ENCODE results near the gene DRD3.
A peak's percentile ranks its signal among the peaks of the same experiment; 100 is the strongest.

Gene DRD3

DNA sequence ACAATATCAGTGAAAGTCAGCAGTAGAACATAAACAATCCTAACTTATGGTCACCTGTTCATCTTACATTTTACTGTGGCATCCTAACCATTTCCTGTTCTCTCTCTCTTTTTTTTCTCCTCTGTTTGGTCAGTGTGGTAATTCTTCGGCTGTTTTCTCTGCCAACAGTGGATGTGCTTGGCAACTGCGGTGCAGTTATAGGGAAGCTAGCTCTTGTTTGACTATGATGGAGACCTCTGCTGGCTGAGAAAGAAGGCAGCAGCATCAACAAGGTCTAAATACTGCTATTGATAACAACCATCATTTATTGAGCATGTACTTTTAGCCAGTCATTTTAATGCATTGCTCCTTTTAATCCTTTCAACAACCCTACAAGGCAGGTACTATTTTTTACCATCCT, 723 bp upstream of the DRD3 start:
- DNase-seq (ENCODE audit: low read depth) = no peak

DNA sequence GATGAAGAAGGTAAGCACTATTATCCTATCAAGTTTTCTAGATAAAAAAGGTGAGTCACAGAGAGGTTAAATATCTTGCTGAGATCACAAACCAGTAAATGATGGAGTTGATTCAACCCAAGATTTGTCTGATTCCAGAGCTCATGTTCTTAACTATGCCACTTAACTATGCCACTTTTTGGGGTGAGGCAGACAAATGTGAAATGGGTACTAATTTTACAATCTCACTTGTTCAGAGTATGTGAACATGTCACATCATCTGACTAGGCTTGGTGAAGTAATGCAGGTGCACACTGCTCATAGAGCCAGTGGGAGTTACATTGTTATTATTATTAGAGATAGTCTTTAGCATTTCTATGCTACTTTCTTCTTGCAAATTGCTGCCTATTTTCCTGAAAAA, 2.0 kb downstream of the DRD3 start:
- DNase-seq (ENCODE audit: low read depth) = no peak

DNA sequence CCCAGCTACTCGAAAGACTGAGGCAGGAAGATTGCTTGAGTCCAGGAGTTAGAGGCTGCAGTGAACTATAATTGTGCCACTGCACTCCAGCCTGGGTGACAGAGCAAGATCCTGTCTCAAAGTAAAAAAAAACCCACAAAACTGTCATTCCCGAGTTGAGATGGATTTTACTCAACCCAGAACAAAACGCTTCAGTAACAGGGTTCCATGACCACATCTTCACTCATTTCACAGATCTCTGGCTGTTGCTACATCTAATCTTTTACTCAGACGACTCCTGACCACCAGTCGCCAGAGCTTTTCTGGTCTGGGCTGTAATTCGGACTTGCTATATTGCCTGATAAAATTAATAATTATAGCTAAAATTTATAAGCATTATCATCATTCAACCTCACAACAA, 2.4 kb downstream of the DRD3 start:
- no peak for DNase-seq (ENCODE audit: low read depth)

DNA sequence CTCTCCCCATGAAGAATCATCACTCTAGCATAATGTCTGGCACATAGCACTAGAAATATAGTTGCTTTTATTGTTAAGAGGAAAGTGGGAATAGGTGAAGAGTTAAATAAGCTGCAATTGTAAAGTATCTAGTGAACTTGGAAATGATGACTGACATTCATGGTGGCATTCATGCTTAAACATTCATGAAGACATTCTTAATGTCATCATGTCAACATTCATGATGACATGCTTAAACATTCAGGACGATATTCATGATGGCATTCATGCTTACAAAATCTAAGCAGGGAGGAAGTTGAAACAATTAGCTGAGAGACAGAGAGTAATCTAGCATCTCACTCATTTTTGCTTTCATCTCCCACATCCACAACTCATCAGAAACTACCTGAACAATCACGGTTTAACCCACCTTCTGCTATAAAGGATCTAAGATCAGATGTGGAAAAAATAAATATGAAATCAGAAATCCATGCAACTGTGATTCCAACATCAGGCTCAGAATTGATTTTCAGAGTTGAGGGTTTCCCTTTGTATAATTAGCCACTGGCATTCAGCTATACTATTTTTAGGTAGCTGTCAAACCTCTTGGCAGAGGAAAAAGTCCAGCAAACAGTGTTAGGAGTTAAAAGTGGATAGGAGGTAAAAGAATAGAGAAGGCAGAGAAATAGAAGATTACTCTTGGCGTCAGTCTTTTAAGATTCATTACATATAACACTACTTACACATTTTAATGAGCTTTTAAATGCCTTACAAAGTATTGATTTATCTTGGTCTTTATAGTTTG, 3.5 kb downstream of the DRD3 start:
- DNase-seq (ENCODE audit: low read depth) = no peak

DNA sequence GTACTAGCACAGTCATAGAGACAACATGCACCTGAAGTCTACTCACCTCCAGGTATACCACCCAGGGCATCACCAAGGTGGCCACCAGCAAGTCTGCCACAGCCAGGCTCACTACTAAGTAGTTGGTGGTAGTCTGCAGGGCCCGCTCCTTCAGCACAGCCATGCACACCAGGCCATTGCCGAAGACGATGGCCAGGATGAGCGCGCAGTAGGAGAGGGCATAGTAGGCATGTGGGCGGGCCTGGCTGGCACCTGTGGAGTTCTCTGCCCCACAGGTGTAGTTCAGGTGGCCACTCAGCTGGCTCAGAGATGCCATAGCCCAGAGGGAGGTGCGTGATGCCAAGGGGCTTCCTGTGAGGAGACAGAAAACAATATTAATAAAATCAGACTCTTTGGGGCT, 7.2 kb downstream of the DRD3 start:
- DNase-seq (ENCODE audit: low read depth) = no peak

DNA sequence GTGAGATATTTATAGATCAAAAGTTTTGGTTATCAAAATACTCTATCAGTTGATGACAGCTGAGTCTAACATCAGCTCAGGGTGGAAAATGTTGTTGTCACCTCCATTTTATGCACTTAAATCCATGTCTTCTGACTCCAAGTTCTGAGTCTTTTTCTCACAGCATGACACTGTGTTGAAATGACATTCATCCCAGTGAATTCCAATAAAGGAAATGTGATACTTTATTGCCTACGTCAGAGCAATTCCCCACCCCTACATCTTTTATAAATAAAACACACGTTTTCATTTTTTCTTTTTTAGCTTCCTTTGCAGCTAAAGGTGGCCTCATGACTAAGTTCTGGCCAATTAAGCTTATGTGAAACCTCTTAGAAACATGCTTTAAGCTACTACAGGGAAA, 10.7 kb downstream of the DRD3 start:
- DNase-seq (ENCODE audit: low read depth) = no peak

DNA sequence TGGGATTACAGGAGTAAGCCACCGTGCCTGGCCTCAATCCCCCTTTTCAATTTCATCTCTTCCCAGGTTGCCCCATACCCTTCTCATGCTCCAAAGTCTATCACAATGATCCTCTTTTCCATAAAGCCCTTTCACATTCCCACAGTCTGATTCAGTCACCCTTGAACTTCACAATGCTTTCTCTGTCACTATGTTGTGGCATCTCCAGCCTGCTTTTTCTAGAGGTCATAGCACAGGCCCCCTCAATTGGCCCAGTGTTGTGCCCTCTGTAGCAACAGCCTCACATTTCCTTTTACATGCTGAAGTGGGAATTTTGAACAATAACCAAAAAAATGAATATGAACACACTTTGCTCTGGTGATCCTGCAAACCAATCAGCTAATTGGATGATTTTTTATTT, 21.5 kb downstream of the DRD3 start:
- DNase-seq (ENCODE audit: low read depth) = no peak

DNA sequence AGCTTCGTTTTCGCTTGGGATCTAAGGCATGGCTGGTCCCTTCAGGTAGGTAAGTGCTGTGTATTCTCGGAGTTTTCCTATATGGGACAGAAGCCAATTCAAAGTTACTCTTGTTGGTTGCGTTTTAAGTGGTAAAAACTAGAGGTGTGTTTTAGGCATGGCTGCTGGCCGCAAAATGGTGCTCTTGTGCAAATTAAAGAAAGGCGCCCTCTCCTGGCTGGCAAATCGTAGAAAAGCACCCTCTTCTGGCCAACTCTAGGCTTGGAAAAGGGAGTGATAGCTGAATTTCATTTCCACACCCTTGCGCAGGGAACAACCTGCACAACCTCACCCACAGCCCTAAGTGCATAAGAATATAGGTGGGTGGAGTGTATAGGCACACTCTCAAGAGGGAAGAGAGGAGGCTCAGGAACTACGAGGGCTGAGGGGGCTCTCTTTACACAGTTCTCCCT, 23.5 kb downstream of the DRD3 start:
- DNase-seq (ENCODE audit: low read depth) = no peak

DNA sequence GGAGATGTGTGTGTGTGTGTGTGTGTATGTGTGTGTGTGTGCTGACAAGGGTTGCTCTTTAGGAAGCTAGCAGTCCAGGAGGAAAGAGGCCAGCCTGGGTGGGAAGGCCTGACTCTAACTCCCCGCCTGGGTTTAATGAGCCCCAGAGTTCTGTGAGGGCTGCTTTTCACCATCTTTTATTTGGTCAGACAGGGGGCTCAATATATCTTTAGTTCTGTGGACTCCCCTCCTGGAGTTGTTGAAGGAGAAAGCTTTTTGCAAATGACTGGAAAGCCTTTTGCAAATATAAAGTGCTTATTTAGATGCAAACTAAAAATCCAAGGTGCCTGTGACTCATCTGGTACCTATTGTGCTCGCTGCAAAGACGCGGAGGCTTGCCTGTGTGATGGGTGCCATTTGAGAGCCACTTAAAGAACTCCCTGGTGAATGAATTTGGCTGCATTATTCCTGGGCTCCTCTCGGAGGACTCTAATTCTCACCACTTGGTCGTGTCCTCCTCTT, 24.5 kb downstream of the DRD3 start:
- no peak for DNase-seq (ENCODE audit: low read depth)

DNA sequence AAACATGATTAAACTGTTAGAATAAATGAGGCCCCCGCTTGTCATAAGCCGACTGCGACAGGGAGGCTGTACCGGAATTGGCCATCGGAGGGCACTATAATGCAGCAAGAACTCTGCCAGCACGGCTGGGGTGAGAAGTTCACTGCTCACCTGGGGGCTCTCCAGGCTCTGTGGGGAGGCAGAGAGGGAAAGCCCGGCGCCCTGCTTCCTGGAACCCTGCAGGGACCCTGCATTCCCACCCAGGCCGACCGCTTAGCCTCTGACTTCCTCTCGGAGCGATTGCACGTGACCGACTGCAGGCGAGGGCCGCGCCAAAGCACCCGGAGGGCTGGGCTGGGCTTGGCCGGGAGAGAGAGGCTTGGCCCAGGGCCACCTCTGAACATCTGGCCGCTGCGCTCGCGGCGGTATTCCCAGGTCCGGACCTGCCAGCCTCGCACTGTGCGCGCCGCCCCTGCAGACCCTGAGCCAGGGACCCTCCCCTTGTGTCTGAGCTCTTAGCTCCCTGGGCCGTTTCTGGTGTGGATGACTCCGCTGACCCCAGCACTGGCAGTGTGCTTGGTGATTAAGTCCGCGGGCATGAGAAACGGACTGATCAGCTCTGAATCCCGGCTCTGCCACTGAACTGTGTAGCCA, 26.2 kb downstream of the DRD3 start:
- peak; percentile 71 for DNase-seq (ENCODE audit: low read depth)

DNA sequence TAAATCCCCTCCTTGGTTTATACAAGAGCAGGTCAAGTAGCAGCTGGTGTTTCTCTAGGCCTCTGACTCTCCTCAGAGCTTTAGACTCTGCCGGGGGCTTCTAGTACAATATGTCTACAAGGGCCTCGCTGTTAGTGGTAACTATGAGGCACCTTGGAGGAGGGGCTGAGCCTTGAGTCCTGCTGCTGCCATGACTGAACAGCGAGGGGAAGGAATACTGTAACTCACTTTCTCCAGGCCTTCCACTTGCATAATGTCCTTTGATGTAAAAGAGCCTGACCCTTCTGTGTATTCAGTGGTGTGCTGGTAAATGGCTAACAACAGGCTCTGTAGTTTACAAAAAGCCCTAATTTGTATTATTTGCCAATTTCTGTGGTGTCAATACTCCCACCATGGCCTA, 27.8 kb downstream of the DRD3 start:
- DNase-seq (ENCODE audit: low read depth) = no peak

DNA sequence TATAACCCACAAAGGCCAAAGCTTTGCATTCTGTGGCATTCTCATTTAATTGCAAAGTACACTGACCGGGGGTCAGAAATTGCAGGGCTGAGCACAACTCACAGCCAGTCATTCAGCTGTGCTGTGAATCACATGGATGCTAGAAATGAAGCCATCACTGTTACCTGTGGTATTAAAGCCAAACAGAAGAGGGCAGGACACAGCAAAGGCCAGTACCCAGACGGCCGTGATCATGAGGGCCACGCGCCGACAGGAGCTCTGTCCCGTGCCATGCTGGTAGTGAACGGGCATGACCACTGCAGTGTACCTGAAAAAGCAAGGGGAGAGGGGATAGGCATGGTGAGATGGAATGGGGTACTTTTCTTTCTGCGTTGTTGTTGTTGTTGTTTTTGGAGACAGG, 31.6 kb downstream of the DRD3 start:
- no peak for DNase-seq (ENCODE audit: low read depth)

DNA sequence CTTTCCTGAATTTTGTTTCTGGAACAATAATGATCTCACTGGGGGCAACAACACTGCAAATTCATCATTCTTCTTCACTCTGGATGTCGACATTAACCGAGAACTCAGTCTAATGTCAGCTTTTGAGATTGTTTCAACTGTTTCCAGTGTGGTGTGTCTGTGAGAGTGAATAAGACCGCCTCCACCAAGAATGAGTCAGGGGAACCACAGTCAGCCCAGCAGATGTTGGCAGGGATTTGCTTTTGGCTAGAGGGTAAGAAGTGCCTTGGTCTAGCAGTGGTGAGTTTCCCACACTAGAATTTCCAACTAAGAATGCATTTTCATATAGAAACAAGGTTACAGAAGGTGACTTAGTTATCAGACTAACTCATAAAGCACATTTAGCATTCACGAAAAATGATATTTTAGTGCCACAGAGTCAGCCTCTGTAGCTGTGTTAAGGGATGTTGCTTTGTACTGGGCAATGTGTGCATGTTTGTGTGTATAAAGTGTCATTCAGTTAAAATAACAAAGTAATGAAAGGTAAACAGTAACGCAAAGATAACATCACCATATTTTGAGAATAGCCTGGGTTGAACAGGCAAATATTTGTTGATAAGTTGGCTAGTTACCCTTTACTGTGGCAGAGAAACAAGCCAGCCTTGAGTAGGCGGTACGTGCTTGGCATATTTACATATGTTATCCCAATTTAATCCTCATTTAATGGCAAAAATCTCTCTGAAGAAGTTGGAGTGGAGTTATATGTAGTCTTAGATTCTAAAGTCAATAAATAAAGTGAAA, 33.8 kb downstream of the DRD3 start:
- no peak for DNase-seq (ENCODE audit: low read depth)

DNA sequence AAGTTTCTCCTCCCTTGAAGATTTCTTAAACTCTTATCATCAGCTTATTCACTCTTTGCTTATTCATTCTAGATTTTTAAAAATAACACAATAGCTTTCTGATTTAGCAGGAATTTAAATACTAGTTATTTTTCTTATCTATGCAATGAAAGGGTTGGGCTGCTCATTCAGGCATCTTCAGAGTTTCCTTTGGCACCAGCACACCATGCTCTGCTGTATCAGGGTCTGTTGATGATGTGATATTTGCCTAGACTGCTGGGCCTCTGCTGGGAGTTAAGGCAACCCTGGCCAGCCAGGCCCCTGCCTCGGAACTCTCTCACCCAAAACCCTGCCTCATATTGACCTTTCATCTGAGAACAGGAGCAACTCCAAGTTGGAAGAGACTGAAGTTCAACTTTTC, 35.0 kb downstream of the DRD3 start:
- no peak for DNase-seq (ENCODE audit: low read depth)

DNA sequence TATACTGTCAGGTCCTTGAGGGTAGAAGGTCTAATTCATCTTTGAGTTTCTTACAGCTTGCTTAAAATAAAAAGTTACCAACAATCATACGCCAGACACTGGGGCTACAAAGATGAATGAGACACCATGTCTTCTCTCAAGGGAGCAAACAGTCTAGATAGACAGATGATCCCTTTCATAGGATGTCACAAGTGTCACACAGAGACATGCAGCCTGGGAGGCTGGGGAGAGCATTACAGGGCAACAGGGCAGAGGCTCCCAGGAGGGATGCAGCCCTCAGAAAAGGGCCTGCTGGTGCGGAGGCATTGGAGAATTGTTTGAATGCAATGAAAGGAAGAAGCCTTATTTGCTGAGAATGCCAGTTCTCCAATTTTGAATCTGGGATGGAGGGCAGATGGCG, 39.0 kb downstream of the DRD3 start:
- no peak for DNase-seq (ENCODE audit: low read depth)

DNA sequence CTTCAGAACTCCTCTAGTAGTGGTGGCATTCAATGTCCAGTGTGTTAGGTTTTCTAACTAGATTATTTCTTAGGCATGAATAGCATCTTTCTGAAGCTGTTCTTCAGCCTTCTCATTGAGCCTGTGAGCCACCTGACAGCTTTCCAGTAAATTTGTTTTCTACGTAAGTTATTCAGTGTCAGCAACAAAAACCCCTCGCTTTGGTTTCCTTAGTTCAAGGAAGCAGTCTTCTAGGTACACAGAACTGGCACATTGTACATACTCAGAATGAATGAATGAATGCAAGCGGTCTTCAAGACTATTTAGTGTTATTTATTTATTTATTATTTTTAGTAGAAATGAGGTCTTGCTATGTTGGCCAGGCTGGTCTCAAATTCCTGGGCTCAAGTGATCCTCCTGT, 44.9 kb downstream of the DRD3 start:
- DNase-seq (ENCODE audit: low read depth) = no peak

DNA sequence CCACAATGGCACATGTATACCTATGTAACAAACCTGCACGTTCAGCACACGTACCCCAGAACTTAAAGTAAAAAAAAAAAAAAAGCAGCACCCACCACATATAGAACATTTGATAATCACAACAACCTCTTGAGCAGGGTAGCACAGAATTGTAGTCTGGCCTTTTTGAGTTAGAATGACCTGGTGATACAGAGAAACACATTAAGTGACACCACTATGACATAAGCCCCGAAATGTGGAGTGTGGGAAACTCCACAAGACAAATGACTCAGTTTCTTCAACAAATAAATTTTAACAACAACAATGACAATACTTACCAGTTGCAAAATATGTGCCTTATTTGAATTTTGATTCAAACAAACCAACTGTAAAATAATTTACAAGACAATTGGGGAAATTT, 46.4 kb downstream of the DRD3 start:
- DNase-seq (ENCODE audit: low read depth) = no peak

DNA sequence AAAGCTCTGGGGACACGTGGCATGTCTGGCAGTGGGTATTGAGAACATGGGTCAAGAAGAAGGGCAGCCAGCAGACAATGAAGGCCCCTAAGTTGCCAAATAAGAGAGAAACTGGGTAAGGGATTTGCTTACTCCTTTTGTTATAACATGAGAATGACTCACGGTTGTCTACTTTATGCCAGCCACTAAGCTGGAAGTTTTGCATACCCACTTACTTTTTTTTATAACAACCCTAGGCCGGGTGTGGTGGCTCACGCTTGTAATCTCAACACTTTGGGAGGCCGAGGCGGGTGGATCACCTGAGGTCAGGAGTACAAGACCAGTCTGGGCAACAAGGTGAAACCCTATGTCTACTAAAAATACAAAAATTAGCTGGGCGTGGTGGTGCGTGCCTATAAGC, 50.0 kb downstream of the DRD3 start:
- no peak for DNase-seq (ENCODE audit: low read depth)

DNA sequence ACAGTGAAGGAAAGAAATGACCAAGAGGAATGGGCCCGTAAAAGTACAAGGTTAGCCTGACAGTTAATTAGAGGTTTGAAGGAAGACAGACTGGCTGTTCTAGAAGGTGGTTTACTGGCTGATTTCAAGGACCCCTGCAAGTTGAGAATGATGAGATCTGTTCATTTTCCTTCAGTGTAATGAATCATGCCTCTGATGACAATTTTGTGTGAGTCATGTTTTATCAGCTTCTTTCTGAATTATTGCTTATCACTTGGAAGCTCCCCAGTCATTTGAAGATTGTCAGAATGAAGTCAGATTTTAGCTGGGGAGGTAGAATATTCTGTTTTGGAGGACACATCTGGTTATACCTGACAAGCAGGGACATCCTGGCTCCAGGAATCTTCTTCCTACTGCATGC, 50.6 kb downstream of the DRD3 start:
- DNase-seq (ENCODE audit: low read depth) = no peak

DNA sequence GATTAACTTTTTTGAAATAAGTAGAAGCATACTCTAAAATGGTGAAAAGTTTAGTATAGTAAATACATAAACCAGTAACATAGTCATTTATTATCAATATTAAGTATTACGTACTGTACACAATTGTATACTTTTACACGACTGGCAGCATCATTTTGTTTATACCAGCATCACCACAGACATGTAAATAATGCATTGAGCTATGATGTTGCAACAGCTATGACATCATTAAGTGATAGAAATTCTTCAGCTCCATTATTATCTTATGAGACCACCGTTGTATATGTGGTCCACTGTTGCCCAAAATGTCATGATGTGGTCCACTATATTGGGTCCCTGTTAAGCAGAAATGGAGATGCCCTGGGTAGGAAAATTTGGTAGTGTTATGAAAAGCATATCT, 51.3 kb downstream of the DRD3 start:
- DNase-seq (ENCODE audit: low read depth) = no peak

DNA sequence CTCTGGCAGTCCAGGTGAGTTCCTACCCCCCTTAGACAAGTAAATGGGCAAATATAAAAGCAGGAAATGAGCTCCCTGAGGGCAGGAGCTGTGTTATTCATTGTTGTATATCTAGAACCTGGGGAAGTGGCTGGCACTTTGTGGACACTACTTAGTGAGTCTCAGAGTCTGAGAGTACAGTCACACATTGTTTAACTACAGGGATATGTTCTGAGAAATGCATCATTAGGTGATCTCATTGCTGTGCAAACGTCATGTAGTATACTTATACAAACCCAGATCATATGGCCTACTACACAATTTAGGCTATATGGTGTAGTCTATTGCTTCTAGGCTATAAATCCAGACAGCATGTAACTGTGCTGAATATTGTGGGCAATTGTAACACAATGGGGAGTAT, 52.4 kb downstream of the DRD3 start:
- DNase-seq (ENCODE audit: low read depth) = no peak

DNA sequence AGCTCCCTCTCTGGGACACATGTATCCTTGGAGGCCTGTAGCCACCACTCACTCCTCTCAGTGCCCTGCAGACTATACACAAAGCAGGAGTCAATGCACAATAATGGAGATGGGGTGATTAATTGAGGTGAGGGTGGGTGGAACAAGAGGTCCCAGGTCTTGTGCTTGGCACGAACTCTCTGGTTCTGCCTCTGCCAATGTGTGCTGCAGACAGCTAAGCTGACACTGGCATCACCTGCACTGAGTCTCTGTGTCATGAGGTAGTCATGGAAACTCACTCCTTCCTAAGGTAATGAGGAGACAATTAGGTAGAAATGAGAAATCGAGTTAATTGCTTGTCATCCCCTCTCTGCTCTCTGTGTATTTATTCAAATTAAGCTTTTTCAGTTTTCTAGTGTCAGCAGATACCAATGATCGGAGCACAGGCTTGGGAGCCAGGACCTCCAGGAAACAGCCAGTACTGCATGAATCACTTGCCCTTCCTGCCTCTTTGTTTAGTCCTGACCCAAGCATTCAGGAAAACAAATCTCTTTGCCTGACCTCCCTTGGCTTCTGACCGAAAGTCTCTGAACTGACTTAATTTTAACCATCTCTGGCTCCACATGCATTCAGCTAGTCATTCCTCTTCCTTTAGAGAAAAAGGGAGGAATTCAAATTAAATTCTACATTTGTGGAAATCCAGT, 56.7 kb downstream of the DRD3 start:
- no peak for DNase-seq (ENCODE audit: low read depth)

Measured in activated T-helper 1 cell treated with Interleukin-2 at 50 U/mL for 16 hours (primary cell).